ENCODE results near the gene DDX10.

Gene DDX10

DNA sequence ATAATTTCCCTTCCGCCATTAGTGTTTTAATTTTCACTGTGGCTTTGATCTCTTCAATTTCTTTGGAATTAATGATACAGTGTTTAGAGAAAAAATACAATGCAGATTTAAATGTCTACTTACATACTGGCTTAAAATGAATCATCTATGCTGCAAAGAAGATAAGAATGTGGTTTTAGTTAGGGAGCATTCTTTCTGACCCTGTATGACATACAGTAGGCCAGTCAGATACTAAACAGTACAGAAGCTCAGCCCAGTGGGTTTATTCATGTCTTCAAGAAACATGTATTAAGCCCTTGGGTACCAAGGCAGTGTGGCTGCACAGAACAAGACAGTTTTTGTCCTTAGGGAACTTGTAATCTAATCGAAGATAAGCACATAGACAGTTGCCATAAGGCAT, 268.8 kb downstream of the DDX10 start:
- no peak overlapping the region for H3K4me3 ChIP-seq (replicated peaks in 1 of 2; ENCODE audit: low read depth in 2 of 2, low read length in 2 of 2)
- TF ChIP-seq, protein P1, sequence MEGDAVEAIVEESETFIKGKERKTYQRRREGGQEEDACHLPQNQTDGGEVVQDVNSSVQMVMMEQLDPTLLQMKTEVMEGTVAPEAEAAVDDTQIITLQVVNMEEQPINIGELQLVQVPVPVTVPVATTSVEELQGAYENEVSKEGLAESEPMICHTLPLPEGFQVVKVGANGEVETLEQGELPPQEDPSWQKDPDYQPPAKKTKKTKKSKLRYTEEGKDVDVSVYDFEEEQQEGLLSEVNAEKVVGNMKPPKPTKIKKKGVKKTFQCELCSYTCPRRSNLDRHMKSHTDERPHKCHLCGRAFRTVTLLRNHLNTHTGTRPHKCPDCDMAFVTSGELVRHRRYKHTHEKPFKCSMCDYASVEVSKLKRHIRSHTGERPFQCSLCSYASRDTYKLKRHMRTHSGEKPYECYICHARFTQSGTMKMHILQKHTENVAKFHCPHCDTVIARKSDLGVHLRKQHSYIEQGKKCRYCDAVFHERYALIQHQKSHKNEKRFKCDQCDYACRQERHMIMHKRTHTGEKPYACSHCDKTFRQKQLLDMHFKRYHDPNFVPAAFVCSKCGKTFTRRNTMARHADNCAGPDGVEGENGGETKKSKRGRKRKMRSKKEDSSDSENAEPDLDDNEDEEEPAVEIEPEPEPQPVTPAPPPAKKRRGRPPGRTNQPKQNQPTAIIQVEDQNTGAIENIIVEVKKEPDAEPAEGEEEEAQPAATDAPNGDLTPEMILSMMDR (IDR thresholded peaks at IDR 0.05; ENCODE audit: low read depth, low read length): no peak
- DNase-seq (ENCODE audit: low read depth in 2 of 2): peak; percentile 50 to 61

DNA sequence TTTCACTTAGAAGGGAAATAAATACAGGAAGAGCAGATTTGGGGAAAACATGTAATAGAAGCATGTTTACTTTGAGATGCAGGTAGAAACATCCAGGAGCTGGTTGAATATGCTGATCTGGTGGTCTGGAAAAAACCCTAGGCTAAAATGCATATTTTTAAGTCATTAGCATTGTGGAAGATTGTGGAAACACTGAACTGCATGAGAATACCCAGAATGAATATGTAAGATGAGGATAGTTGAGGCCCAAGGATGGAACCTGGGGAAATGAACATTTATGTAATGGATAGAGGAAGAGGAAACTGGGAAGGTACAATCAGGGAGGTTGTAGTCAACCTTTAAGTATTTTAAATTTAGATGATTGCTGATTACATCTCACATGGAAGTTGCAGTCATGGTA, 269.4 kb downstream of the DDX10 start:
- TF ChIP-seq, protein P1 (IDR thresholded peaks at IDR 0.05; ENCODE audit: low read depth, low read length): no peak
- no peak for DNase-seq (ENCODE audit: low read depth in 2 of 2)
- no peak overlapping the region for H3K4me3 ChIP-seq (replicated peaks in 1 of 2; ENCODE audit: low read depth in 2 of 2, low read length in 2 of 2)

DNA sequence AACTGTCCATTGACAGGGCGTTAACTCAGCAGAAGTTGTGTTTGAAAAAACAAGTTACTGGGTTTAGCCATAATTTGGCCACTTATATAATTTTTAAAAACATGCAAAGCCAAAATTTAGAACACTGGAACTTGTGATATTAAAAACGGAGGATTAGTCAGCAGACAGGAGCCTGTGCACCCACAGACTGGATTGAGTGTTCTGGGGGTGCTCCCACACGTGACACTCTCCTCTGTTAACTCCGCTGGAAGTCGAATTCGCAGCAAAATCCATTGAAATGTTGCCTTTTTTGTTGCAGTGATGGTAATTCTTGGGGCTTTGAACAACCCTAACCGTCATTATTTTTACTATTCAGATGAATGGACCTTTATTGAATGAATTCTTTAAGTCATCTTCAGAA, 269.8 kb downstream of the DDX10 start:
- H3K4me3 ChIP-seq (replicated peaks in 1 of 2; ENCODE audit: low read depth in 2 of 2, low read length in 2 of 2): no peak overlapping the region
- no peak for DNase-seq (ENCODE audit: low read depth in 2 of 2)
- TF ChIP-seq, protein P1 (IDR thresholded peaks at IDR 0.05; ENCODE audit: low read depth, low read length): no peak

GRCh38 chr11:108937746-108938145, 272.9 kb downstream of the DDX10 start:
- no peak overlapping the region for H3K4me3 ChIP-seq (replicated peaks in 1 of 2; ENCODE audit: low read depth in 2 of 2, low read length in 2 of 2)
- DNase-seq (ENCODE audit: low read depth in 2 of 2): peak in 1 of 2 donors; percentile 46
- TF ChIP-seq, protein P1 (IDR thresholded peaks at IDR 0.05; ENCODE audit: low read depth, low read length): no peak

DNA sequence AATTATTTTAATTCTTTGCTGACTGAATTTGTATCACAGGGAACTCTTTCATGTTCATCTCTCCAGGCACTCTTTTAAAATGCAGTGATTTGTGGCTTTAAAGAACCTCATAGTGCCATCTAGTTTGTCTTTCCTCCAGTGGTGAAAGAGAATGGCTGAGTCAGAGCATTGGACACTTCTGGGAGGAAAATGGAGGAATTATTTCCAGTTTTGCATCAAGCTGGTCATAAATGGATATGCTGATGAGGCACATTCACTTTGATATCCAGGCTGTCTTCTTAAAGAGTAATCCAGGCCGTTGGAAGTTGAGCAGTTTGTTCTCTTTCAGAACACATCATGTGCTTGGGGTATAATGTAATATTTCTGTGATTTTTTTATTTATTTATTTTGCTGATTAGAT, 273.7 kb downstream of the DDX10 start:
- TF ChIP-seq, protein P1 (IDR thresholded peaks at IDR 0.05; ENCODE audit: low read depth, low read length): no peak
- DNase-seq (ENCODE audit: low read depth in 2 of 2): peak; percentile 47 to 49
- no peak overlapping the region for H3K4me3 ChIP-seq (replicated peaks in 1 of 2; ENCODE audit: low read depth in 2 of 2, low read length in 2 of 2)

DNA sequence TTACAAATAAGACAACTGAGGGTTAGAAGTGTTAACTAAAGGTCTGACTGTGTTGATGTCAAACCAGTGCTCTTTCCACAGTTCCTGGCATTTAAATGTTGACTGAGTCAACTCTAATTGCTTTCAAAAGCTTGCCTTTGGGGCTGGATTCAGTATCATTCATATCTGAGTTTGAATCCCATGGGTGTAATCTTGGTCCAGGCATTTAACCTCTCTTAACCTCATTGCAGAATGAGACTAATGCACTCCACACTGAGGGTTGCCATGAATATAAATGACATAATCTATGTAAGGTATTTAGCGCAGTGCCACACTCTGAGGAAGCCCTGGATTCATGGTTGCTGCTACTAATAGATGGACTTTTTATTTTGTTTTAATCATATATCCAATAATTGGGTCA, 274.3 kb downstream of the DDX10 start:
- H3K4me3 ChIP-seq (replicated peaks in 1 of 2; ENCODE audit: low read depth in 2 of 2, low read length in 2 of 2): no peak overlapping the region
- DNase-seq (ENCODE audit: low read depth in 2 of 2): no peak
- TF ChIP-seq, protein P1 (IDR thresholded peaks at IDR 0.05; ENCODE audit: low read depth, low read length): no peak

DNA sequence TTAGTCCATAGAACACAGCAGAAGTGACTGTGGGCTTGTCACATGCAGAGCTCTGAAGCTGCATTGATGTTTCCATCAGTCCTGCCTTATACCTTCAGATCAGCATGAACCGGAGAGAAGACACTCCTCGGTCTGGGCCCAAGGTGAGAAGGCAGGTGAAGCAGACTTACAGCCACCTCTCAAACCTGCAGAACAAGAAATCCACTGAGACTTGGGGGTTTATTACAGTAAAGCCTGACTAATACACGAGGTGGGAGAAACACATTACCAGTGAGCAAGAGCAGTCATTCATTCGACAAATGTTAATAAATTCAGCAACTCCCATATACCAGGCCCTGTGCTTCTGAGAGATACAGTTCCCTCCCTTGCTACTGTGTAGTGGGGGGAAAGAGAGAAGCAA, 279.0 kb downstream of the DDX10 start:
- H3K4me3 ChIP-seq (replicated peaks in 1 of 2; ENCODE audit: low read depth in 2 of 2, low read length in 2 of 2): no peak overlapping the region
- no peak for DNase-seq (ENCODE audit: low read depth in 2 of 2)
- TF ChIP-seq, protein P1 (IDR thresholded peaks at IDR 0.05; ENCODE audit: low read depth, low read length): no peak

Data from cardiac fibroblast (primary cell).